T-cell (primary cell): ENCODE results near the gene PCK2. TPM values are rescaled to one million over a fixed set of nuclear protein-coding genes. Genes with fewer than 3 reads are reported as not detected.

Experiments used
- ATAC-seq, 4 experiments: fragments of 200-7000 bp in 3 of 4; fragments of 150-1000 bp in 1 of 4; cut with Tn5 transposase; replicated peaks in 1 of 4; 1 replicate in 3 of 4; 2 replicates in 1 of 4; pipeline ENCODE4 v1.10.0; 2021; ENCODE audit warnings: moderate library complexity in 3 of 4, mild to moderate bottlenecking in 2 of 4, moderate number of reproducible peaks in 1 of 4
- CTCF ChIA-PET, 2 donors: fragments of 300-600 bp; sonication (Branson Sonifier 250); formaldehyde crosslinking; loops; one replicate each; lab custom pipeline; 2022; ENCODE audit warnings: antibody characterized with exemption in 2 of 2; lab: Charles Lee
- POLR2A ChIA-PET, 2 donors: fragments of 300-600 bp; sonication (Branson Sonifier 250); formaldehyde crosslinking; loops; one replicate each; lab custom pipeline; 2022; ENCODE audit warnings: antibody characterized with exemption in 2 of 2; lab: Charles Lee
- DNase-seq, 35 experiments: peaks; one replicate each; pipeline versions ENCODE4 v3.0.0 to v3.0.0-alpha.2; 2013 to 2023
- H3K27ac ChIP-seq: one replicate; pipeline ENCODE4 v1.5.1; 2013; ENCODE audit warnings: low read length
- H3K27me3 ChIP-seq, 2 experiments: replicated peaks in 1 of 2; 1 replicate in 1 of 2; 2 replicates in 1 of 2; pipeline versions ENCODE4 v1.6.1 to v1.7.0; 2013; ENCODE audit warnings: low read length in 1 of 2, mixed read lengths in 1 of 2; ENCODE audit not compliant: control insufficient read depth in 2 of 2, insufficient read depth in 2 of 2; ENCODE audit errors: extremely low read depth in 1 of 2
- H3K36me3 ChIP-seq, 2 donors: 1 replicate in 1 of 2; 2 replicates in 1 of 2; pipeline versions ENCODE4 v1.6.1 to v1.7.0; 2013; ENCODE audit warnings: low read length in 1 of 2; ENCODE audit not compliant: control insufficient read depth in 2 of 2, insufficient read depth in 1 of 2; ENCODE audit errors: extremely low read depth in 1 of 2
- H3K4me1 ChIP-seq, 2 experiments: 1 replicate in 1 of 2; 2 replicates in 1 of 2; pipeline versions ENCODE4 v1.6.1 to v1.7.0; 2013; ENCODE audit warnings: low read length in 2 of 2, mixed read lengths in 1 of 2; ENCODE audit not compliant: insufficient read depth in 2 of 2, control insufficient read depth in 1 of 2; ENCODE audit errors: extremely low read depth in 1 of 2
- H3K4me3 ChIP-seq, 2 donors: 1 replicate in 1 of 2; 2 replicates in 1 of 2; pipeline versions ENCODE4 v1.5.1 to v1.7.0; 2013; ENCODE audit warnings: mild to moderate bottlenecking in 2 of 2, low read length in 1 of 2, moderate library complexity in 1 of 2; ENCODE audit not compliant: control insufficient read depth in 1 of 2; ENCODE audit errors: extremely low read depth in 1 of 2
- H3K9me3 ChIP-seq: 2 replicates; pipeline ENCODE4 v1.7.0; 2013
- H3K27ac Mint-ChIP-seq, 2 donors: one replicate each; pipeline ENCODE4 v1.8.0; 2020 to 2021; ENCODE audit warnings: mild to moderate bottlenecking in 2 of 2, mixed read lengths in 2 of 2
- H3K27me3 Mint-ChIP-seq, 2 donors: one replicate each; pipeline ENCODE4 v1.8.0; 2021 to 2022; ENCODE audit warnings: mixed read lengths in 2 of 2
- H3K36me3 Mint-ChIP-seq: one replicate; pipeline ENCODE4 v1.8.0; 2021; ENCODE audit warnings: mixed read lengths
- H3K4me1 Mint-ChIP-seq, 3 donors: one replicate each; pipeline ENCODE4 v1.8.0; 2020 to 2022; ENCODE audit warnings: mixed read lengths in 3 of 3, mild to moderate bottlenecking in 1 of 3
- H3K4me3 Mint-ChIP-seq, 3 donors: one replicate each; pipeline ENCODE4 v1.8.0; 2020 to 2022; ENCODE audit warnings: mild to moderate bottlenecking in 3 of 3, mixed read lengths in 3 of 3, moderate library complexity in 3 of 3
- H3K9me3 Mint-ChIP-seq, 3 donors: one replicate each; pipeline ENCODE4 v1.8.0; 2020 to 2022; ENCODE audit warnings: mixed read lengths in 3 of 3
- WGBS: methylation state at CpG from one replicate; pipeline ENCODE4 v1.1.5; 2013; ENCODE audit warnings: missing lambda C conversion rate; ENCODE audit not compliant: insufficient coverage; 5-methylcytosine and 5-hydroxymethylcytosine counted together
- total RNA-seq, 35 experiments: library from RNA in 6 of 35; stranded (reverse) in 6 of 35; fragments of 120-200 nt in 1 of 35; gene quantifications; one replicate each; pipeline versions ENCODE4 v1.2.1 to v1.2.4 and lab custom pipeline; 2013 to 2026

Gene PCK2
- total RNA-seq, 5 donors from 2014 or later (not counting 1 experiment from before 2014, with no cell fraction given), result 11.8 to 35.5 (median 29.4) TPM

DNA sequence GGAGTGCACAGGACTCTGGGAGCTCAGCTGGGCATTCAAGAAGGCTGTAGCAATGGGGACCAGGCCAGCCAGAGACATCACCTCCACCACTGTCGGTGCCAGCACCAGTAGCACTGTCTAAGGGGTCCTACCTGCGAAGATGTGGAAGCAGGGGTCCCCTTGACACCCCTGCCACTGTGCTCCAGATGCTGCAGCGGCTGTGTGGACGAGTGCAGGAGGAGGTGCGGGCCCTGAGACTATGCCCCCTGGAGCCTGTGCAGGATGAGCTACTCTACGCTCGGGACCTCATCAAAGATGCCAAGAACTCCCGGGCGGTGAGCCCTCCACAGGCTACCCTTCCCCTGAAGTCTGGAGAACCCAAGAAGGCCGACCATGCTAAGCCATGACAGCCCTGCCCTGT is 33.7 kb upstream of the PCK2 start:
- H3K27ac ChIP-seq, result no peak overlapping the region
- Mint-ChIP-seq H3K9me3 (no peaks in the 10 kb centered on the region), H3K36me3 (no peaks in the 10 kb centered on the region), H3K27me3 (no peaks in the 10 kb centered on the region), H3K4me1 (no peaks in the 10 kb centered on the region), H3K27ac (no peak overlapping the region), H3K4me3 (no peak overlapping the region)
- POLR2A ChIA-PET, result no interaction called here
- no peaks in the 10 kb centered on the region for H3K9me3 ChIP-seq
- peaks cover 0 to 16% of the 10 kb centered on the region in 2 experiments for H3K27me3 ChIP-seq
- no peak for DNase-seq
- ATAC-seq, result no peak
- 73% methylated on average over 5 of the region's 10 CpGs for WGBS
- CTCF ChIA-PET, result no interaction called here
- H3K4me3 ChIP-seq, result no peak overlapping the region
- H3K36me3 ChIP-seq, result no peaks in the 10 kb centered on the region
- no peaks in the 10 kb centered on the region for H3K4me1 ChIP-seq

DNA sequence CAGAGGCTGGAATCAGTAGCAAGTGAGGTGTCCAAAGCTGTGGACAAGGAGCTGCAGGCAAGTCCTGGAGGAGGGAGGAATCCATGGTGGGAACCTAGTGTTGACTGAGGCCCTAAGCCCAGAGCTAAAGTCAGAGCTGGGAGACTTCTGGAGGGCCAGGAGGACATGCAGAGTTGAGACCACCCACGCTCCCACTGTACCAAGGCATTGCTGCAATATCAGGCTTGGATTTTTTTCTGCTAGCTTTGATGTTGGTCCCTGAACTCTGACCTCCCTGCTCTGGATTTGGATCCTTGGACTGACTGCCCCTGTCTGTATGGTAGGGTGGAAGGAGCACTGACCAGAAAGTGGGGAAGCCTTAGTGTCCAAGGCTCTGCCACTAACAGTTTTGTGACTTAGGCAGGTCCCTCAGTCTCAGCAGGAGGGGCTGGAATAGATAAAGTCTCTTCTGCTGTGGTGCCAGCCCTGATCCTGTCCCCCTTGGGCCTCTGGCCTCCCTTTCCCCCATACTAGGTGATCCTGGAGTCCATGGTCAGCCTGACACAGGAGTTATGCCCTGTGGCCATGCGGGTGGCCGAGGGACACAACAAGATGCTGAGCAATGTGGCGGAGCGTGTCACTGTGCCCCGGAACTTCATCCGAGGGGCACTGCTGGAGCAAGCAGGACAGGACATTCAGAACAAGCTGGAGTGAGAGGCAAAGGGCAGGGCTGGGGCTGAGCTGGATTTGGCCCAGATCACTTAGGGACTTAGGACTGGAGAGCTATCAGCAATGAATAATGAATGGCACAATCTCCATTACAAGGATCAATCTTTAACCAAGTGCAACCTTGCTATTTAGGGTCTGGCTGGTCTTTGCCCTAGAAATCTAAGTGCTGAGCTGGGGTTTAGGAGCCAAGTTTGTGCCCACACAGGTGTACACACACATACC is 32.9 kb upstream of the PCK2 start:
- no peak for DNase-seq
- ChIA-PET POLR2A (no interaction called here), CTCF (no interaction called here)
- Histone ChIP-seq H3K27ac (no peak overlapping the region), H3K9me3 (no peaks in the 10 kb centered on the region), H3K27me3 (peaks cover 0 to 11% of the 10 kb centered on the region in 2 experiments), H3K4me1 (no peaks in the 10 kb centered on the region), H3K4me3 (no peak overlapping the region), H3K36me3 (no peaks in the 10 kb centered on the region)
- no peaks in the 10 kb centered on the region for H3K9me3 Mint-ChIP-seq
- H3K27me3 Mint-ChIP-seq, result no peaks in the 10 kb centered on the region
- H3K27ac Mint-ChIP-seq, result no peak overlapping the region
- ATAC-seq, result no peak
- no peaks in the 10 kb centered on the region for H3K36me3 Mint-ChIP-seq
- H3K4me3 Mint-ChIP-seq, result no peak overlapping the region
- 92% methylated on average over 4 of the region's 7 CpGs for WGBS
- H3K4me1 Mint-ChIP-seq, result no peaks in the 10 kb centered on the region

DNA sequence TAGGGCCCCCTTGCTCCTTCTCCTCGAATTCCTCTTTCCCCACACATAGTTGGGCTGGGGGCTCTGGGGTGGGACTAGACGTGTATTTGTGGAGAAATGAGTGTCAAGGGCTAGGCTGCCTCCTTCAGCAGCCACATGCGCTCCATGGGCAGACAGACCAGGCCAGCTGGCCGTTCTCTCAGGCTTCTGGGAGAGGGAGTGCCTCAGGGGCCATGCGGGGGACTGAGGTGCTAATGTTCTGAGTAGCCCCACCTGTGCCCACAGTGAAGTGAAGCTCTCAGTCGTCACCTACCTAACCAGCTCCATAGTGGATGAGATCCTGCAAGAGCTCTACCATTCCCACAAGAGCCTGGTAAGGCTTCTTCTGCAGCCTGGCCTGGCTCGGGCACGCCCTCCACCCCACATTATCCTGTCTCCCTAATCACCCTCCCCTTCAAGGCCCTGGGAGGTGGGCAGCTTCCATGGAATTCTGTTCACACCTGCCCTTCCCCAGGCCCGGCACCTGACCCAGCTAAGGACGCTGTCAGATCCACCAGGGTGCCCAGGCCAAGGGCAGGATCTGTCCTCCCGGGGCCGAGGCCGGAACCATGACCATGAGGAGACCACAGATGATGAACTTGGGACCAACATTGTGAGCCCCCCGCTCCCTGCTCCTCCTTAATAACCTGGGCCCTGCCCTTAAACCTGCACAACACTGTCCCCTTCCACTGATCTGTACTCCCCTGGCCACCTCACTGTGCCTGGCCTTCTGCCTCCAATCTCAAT is 31.7 kb upstream of the PCK2 start:
- Histone ChIP-seq H3K4me1 (no peaks in the 10 kb centered on the region), H3K27me3 (peaks cover 0 to 13% of the 10 kb centered on the region in 2 experiments), H3K9me3 (no peaks in the 10 kb centered on the region), H3K4me3 (no peak overlapping the region), H3K27ac (no peak overlapping the region), H3K36me3 (no peaks in the 10 kb centered on the region)
- H3K27ac Mint-ChIP-seq, result no peak overlapping the region
- CTCF ChIA-PET, result interaction anchor here in 1 of 2 donors (0.5 kb wide), 1 partner anchor 29 kb away, joined by 3 read pairs; no protein-coding TSS in a partner anchor
- no peaks in the 10 kb centered on the region for H3K27me3 Mint-ChIP-seq
- no peaks in the 10 kb centered on the region for H3K36me3 Mint-ChIP-seq
- no peaks in the 10 kb centered on the region for H3K4me1 Mint-ChIP-seq
- POLR2A ChIA-PET, result no interaction called here
- WGBS, result 87% methylated on average over 11 of the region's 14 CpGs
- ATAC-seq (no peak), DNase-seq (no peak)
- H3K4me3 Mint-ChIP-seq, result no peak overlapping the region
- no peaks in the 10 kb centered on the region for H3K9me3 Mint-ChIP-seq

DNA sequence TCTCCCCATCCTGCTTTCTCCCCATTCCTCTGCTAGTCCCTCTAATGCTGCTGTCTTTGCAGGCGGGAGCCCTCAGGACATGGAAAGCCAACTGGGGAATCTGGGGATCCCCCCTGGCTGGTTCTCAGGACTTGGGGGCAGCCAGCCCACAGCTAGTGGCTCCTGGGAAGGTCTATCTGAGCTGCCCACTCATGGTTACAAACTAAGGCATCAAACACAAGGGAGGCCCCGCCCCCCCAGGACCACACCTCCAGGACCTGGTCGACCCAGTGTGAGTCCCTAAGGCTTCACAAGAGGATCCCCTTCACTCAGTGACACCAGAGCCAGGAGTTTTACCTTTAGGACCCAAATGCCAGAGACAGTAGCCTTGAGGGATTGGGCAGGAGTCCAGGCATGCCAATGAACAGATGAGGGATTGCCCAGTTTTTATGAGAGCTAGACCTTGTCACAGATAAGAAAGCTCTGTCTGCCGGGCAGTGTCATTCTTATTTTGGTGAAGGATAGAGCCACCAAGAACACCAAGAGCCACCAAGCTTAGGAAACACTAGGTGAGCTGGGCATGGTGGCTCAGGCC is 30.8 kb upstream of the PCK2 start:
- DNase-seq, result no peak
- no peak overlapping the region for H3K4me3 ChIP-seq
- H3K36me3 ChIP-seq, result no peaks in the 10 kb centered on the region
- peaks cover 0 to 18% of the 10 kb centered on the region in 2 experiments for H3K27me3 ChIP-seq
- Mint-ChIP-seq H3K9me3 (no peaks in the 10 kb centered on the region), H3K27ac (no peak overlapping the region), H3K4me1 (no peaks in the 10 kb centered on the region), H3K27me3 (no peaks in the 10 kb centered on the region), H3K36me3 (no peaks in the 10 kb centered on the region), H3K4me3 (no peak overlapping the region)
- no peak for ATAC-seq
- H3K9me3 ChIP-seq, result no peaks in the 10 kb centered on the region
- ChIA-PET CTCF (no interaction called here), POLR2A (interaction anchor here in 1 of 2 donors (0.7 kb wide), 1 partner anchor 31 kb away, joined by 6 read pairs; no protein-coding TSS in a partner anchor)
- no peak overlapping the region for H3K27ac ChIP-seq
- WGBS, result 95% methylated on average over 2 of the region's 4 CpGs
- H3K4me1 ChIP-seq, result no peaks in the 10 kb centered on the region

DNA sequence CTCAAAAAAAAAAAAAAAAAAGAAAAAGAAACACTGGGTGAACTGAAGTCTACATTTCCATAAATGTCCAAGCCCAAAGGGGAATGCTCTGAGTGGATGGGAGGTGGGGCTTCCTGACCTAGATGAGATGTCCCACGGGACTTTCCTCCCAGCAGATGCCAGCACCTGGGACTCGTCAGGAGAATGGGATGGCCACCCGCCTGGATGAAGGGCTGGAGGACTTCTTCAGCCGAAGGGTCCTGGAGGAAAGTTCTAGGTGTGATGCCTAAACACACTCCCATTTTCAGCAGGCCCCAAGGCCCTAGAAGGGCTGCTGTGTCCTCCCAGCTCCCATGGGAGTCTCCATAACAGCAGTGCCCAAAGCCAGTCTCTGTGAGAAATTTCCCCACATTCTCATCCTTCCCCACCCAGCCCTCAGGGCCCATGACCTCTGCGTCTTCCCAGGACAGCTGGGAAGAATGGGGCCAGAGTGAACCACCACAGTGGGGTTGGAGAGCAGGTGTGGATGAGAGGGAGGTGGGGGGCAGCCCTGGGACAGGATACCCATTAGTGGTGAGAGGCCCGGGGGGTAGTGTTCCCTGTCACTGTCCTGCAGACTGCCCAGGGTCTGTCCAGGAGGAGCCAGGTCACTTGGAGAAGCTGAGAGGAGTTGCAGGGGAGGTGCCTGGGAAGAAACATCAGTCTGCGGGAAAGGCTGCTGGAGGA is 29.9 kb upstream of the PCK2 start:
- no peaks in the 10 kb centered on the region for H3K36me3 Mint-ChIP-seq
- Histone ChIP-seq H3K4me3 (no peak overlapping the region), H3K9me3 (no peaks in the 10 kb centered on the region), H3K4me1 (no peaks in the 10 kb centered on the region), H3K36me3 (no peaks in the 10 kb centered on the region), H3K27ac (no peak overlapping the region), H3K27me3 (peaks cover 0 to 26% of the 10 kb centered on the region in 2 experiments)
- H3K27ac Mint-ChIP-seq, result no peak overlapping the region
- CTCF ChIA-PET, result no interaction called here
- H3K27me3 Mint-ChIP-seq, result no peaks in the 10 kb centered on the region
- WGBS, result 95% methylated on average over 2 of the region's 7 CpGs
- ATAC-seq (no peak), DNase-seq (no peak)
- POLR2A ChIA-PET, result interaction anchor here in 1 of 2 donors (0.7 kb wide), 1 partner anchor 32 kb away, joined by 6 read pairs; no protein-coding TSS in a partner anchor
- no peaks in the 10 kb centered on the region for H3K9me3 Mint-ChIP-seq
- H3K4me3 Mint-ChIP-seq, result no peak overlapping the region
- H3K4me1 Mint-ChIP-seq, result no peaks in the 10 kb centered on the region

DNA sequence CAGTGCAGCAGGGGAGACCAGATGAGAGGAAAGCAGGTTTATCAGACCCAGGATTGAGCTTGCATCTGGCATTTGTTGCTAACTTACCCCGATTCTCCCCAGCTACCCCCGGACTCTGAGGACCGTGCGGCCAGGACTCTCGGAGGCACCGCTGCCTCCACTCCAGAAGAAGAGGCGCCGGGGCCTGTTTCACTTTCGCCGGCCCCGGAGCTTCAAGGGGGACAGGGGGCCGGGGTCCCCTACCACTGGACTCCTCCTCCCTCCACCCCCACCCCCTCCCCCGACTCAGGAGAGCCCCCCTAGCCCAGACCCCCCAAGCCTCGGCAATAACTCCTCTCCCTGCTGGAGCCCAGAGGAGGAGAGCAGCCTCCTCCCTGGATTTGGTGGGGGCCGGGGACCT is 29.3 kb upstream of the PCK2 start:
- Histone ChIP-seq H3K4me1 (no peaks in the 10 kb centered on the region), H3K36me3 (no peaks in the 10 kb centered on the region), H3K27me3 (peaks cover 0 to 28% of the 10 kb centered on the region in 2 experiments), H3K27ac (no peak overlapping the region), H3K4me3 (no peak overlapping the region), H3K9me3 (no peaks in the 10 kb centered on the region)
- Mint-ChIP-seq H3K27me3 (peaks cover 0 to 4% of the 10 kb centered on the region in 2 donors), H3K27ac (no peak overlapping the region), H3K4me3 (no peak overlapping the region), H3K9me3 (no peaks in the 10 kb centered on the region), H3K4me1 (no peaks in the 10 kb centered on the region), H3K36me3 (no peaks in the 10 kb centered on the region)
- ATAC-seq (no peak), DNase-seq (no peak)
- WGBS, result 95% methylated on average over 6 of the region's 15 CpGs
- ChIA-PET POLR2A (no interaction called here), CTCF (no interaction called here)
